Measurements from ENCODE around the gene SLC22A8.

- TF ChIP-seq CTCF (CRISPR knock-in tag; IDR thresholded peaks at IDR 0.05) (no peak), SMAD9 (CRISPR knock-in tag; IDR thresholded peaks at IDR 0.05) (no peak), ZBTB8A (CRISPR knock-in tag; IDR thresholded peaks at IDR 0.05; ENCODE audit: borderline replicate concordance, low read depth) (no peak), ZNF562 (CRISPR knock-in tag; IDR thresholded peaks at IDR 0.05; ENCODE audit: borderline replicate concordance) (no peak), ZFP1 (CRISPR knock-in tag; IDR thresholded peaks at IDR 0.05) (no peak), SP2 (CRISPR knock-in tag; IDR thresholded peaks at IDR 0.05) (no peak), ZFP91 (CRISPR knock-in tag; IDR thresholded peaks at IDR 0.05; ENCODE audit: borderline replicate concordance) (no peak), POLR2AphosphoS5 (IDR thresholded peaks at IDR 0.05; ENCODE audit: low read depth, low read length) (no peak), ZSCAN22 (CRISPR knock-in tag; IDR thresholded peaks at IDR 0.05) (no peak), ATF3 (CRISPR knock-in tag; IDR thresholded peaks at IDR 0.05) (no peak), BHLHE40 (IDR thresholded peaks at IDR 0.05; ENCODE audit: low read length) (no peak)
These were observed 53.2 kb downstream of the SLC22A8 start for GRCh38 chr11:62962391-62962790.

All from HepG2 (cell line).